AG04449 (cell line): ENCODE measurements around the gene CFAP53.

ENCODE experiments used
- CTCF ChIA-PET: fragments of 350-600 bp; formaldehyde crosslinking; extraction: SDS; loops from one replicate; lab custom pipeline; 2021; ENCODE audit warnings: antibody characterized with exemption; lab: Yijun Ruan, JAX
- POLR2A ChIA-PET: fragments of 400-600, 350-600 bp; formaldehyde crosslinking; extraction: SDS; loops from one replicate; lab custom pipeline; 2020; ENCODE audit warnings: antibody characterized with exemption, inconsistent platforms; lab: Yijun Ruan, JAX
- DNase-seq: peaks from one replicate; pipeline ENCODE4 v3.0.0-alpha.2; 2010; ENCODE audit warnings: low read depth, low spot score
- H3K4me3 ChIP-seq: 2 replicates; pipeline ENCODE4 v1.5.1; 2011; ENCODE audit warnings: low read depth, mild to moderate bottlenecking, control low read depth, low read length
- CTCF ChIP-seq: IDR thresholded peaks from one replicate; pipeline ENCODE4 v1.5.1; 2011; ENCODE audit warnings: mild to moderate bottlenecking, moderate library complexity, low read length, control low read depth, inconsistent platforms; ENCODE audit not compliant: insufficient read depth; ENCODE audit errors: missing control alignments

The CFAP53 gene

GRCh38 chr18:50285071-50285470 lies 18.8 kb upstream of the CFAP53 start:
- TF ChIP-seq CTCF, result no peak
- CTCF ChIA-PET, result no interaction called here
- POLR2A ChIA-PET, result no interaction called here
- no peak for DNase-seq
- H3K4me3 ChIP-seq, result no peak overlapping the region

GRCh38 chr18:50284255-50284885 lies 18.1 kb upstream of the CFAP53 start:
- H3K4me3 ChIP-seq, result no peak overlapping the region
- TF ChIP-seq CTCF, result no peak
- POLR2A ChIA-PET, result no interaction called here
- DNase-seq, result no peak
- CTCF ChIA-PET, result no interaction called here

GRCh38 chr18:50283469-50284209 lies 17.3 kb upstream of the CFAP53 start:
- no peak for TF ChIP-seq CTCF
- ChIA-PET POLR2A (no interaction called here), CTCF (no interaction called here)
- no peak for DNase-seq
- H3K4me3 ChIP-seq, result no peak overlapping the region

GRCh38 chr18:50282521-50283335 lies 16.4 kb upstream of the CFAP53 start:
- POLR2A ChIA-PET, result no interaction called here
- H3K4me3 ChIP-seq, result no peak overlapping the region
- TF ChIP-seq CTCF, result no peak
- CTCF ChIA-PET, result interaction anchor here (1.1 kb wide), 1 partner anchor 13 kb away, joined by 5 read pairs; no protein-coding TSS in a partner anchor
- no peak for DNase-seq

- CTCF ChIA-PET, result interaction anchor here (0.6 to 1.1 kb wide), 2 partner anchors 10 to 13 kb away, joined by 3 to 5 read pairs; no protein-coding TSS in a partner anchor
- POLR2A ChIA-PET, result interaction anchor here (0.6 to 1.1 kb wide), 7 partner anchors 10 to 93 kb away, joined by 3 to 12 read pairs (median 4); partner anchors contain the start of genes CFAP53 and SKA1
- peak overlapping the region; percentile 100 for H3K4me3 ChIP-seq
- no peak for TF ChIP-seq CTCF
- no peak for DNase-seq
These were observed 15.8 kb upstream of the CFAP53 start for GRCh38 chr18:50281972-50282520.
